NCI-H146 treated with DMSO at 0.1 percent for 48 hours (cell line): Measurements from ENCODE around the gene ZFYVE27.

ENCODE experiments used
- DNase-seq: peaks from one replicate; lab custom pipeline; 2025; ENCODE audit not compliant: unreplicated experiment; lab: John Stamatoyannopoulos, UW

ZFYVE27 gene

GRCh38 chr10:97766996-97767924, 30.3 kb downstream of the ZFYVE27 start:
- DNase-seq = no peak

GRCh38 chr10:97768322-97769315, 31.7 kb downstream of the ZFYVE27 start:
- DNase-seq = no peak

DNA sequence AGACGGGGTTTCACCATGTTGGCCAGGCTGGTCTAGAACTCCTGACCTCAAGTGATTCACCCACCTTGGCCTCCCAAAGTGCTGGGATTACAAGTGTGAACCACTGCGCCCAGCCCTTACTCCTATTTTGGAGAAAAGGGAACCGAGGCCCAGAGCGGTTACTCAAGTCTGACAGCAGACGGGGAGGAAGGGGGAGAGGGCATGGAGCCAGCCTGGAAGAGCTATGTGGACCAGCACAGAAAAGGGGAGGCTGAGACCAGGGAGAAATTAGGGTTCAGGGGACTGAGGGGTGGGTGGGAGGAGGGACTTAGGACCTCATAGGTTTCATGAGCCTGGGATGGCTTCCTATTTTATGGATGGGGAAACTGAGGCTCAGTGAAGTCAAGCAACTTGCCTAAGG, 33.3 kb downstream of the ZFYVE27 start:
- no peak for DNase-seq

DNA sequence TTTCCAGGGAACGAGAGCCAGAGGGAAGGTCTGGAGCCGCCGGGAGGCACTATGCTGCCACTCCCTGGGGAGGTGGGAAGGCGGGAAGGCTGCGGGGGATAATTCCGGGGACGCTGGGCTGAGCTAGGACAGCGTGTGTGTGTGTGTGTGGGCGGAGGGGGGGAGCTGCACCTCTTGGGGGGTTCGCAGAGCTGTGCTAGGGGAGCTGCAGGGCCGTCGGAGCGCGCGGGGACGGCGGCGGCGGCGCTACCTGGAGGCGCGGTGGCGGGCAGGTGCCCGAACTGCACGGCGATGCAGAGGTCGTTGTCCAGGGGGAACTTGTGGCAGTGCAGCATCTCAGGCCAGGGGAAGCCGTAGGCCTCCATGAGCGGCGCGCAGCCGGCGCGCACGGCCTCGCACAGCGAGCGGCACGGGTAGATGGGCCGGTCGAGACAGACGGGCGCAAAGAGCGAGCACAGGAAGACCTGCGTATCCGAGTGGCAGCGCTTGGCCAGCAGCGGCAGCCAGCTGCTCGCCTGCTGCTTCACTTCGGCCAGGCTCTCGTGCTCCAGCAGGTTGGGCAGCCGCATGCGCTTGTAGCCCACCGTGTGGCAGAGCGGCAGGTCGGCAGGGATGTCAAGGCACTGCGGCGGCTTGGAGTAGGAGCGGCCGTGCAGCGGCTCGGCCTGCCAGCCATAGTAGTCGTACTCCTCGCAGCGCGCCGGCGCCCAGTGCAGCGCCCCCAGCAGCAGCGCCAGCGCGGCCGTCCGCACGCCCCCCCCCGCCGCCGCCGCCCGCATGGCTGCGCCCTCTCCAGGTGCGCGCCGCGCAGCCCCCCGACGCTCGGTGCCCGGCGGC, 34.3 kb downstream of the ZFYVE27 start:
- no peak for DNase-seq

GRCh38 chr10:97771913-97772823, 35.2 kb downstream of the ZFYVE27 start, which contains the start of gene SFRP5:
Gene SFRP5 (minus strand): TSS chr10:97771999. CDS start chr10:97771833, 166 bp downstream.
- DNase-seq = peak; percentile 28

DNA sequence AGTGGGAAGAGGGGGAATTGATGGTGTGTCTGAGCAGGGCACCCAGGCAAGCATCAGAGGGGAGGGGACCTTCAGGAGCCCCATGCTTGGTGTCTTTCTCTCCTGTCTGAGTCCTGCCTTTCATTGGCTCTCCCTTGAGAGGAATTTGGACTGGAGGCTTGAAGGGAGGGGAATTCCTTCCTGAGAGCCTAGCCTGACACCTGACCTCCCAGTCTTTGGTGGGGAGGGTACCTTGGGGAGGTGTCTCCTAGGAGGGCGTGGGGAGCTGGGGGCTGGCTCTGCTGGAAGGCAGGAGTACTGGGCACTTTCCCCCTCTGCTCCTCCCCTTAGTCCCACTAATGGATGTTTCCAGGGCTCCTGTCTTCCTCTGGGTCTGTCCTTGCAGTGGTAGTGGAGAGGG, 36.2 kb downstream of the ZFYVE27 start:
- no peak for DNase-seq

DNA sequence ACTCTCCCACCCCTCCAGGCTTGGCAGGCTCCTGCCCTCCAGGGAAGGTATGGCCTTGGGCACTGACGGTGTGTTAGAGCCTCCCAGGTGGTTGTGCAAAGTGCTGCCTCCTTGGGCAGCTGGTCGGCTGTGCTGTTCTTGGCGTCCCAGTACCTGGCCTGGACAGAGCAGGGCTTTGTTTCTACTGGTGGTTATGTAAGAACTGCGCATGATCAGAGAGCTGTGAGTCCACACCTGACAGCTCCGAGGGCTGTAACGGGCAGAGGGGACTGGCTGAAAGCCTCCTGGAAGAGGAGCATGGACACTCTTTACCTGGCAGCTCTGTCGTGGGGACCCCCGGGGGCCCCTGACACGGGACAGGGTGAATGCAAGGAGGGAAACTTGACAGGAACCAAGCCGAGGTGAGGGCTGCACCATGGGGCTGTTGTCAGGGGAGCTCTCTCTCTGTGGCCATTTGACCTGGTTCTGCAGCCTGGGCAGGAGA, 37.9 kb downstream of the ZFYVE27 start:
- DNase-seq = no peak

GRCh38 chr10:97777143-97777542, 40.2 kb downstream of the ZFYVE27 start:
- DNase-seq = no peak

GRCh38 chr10:97778452-97779302, 41.7 kb downstream of the ZFYVE27 start:
- DNase-seq = no peak

GRCh38 chr10:97779492-97779891, 42.6 kb downstream of the ZFYVE27 start:
- DNase-seq = no peak

GRCh38 chr10:97779975-97780374, 43.0 kb downstream of the ZFYVE27 start:
- DNase-seq = no peak

DNA sequence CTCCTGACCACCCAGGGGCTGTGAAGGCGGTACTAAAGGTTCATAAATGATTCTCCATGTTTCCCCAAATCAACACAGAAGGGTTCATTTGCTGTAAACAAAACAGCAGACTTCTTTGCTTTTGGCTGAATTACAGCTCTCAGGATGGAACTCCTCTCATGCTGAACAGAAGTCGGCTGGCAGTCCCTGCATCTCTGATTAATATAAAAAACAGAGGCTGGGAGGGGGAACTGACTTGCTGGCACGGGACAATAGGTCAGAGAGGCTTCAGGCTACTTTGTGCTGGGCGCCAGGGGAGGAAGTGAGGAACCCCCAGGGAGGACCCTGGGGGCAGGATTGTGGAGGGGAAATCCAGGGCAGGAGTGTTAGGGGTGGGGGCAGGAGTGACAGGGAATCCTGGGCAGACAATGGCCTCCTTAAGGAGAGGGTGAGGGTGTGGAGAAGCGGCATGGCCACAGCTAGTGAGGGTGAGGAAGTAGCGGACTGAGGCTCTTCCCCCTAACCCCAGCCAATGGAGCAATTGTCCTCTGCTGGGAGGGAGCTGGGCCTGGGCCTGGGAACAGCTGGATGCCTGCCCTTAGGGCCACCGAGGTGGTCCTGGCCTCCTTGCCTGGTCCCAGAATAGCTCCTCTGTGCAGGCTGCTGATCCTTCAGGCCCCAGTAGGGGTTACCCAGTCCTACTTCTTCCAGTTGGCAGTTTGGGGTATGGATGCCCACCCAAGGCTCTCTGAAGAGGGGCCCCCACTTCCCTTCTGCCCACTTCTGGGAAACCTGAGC, 44.1 kb downstream of the ZFYVE27 start:
- DNase-seq = no peak

GRCh38 chr10:97781618-97782331, 44.8 kb downstream of the ZFYVE27 start:
- DNase-seq = no peak

- DNase-seq = no peak
Observed at GRCh38 chr10:97782455-97783228, 45.7 kb downstream of the ZFYVE27 start.

GRCh38 chr10:97784200-97784810, 47.4 kb downstream of the ZFYVE27 start:
- DNase-seq = no peak

DNA sequence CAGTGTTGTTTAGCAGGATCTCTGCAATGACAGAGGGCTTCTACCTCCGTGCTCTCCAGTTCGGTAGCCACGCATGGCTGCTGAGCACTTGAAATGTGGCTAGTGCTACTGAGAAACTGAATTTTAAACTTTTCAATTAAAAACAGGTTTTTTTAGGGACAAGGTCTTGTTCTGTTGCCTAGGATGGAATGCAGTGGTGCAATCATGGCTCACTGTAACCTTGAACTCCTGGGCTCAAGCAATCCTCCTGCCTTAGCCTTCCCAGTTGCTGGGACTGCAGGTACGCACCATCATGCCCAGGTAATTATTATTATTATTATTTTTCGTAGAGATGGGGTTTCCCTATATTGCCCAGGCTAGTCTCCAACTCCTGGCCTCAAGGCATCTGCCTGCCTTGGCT, 48.3 kb downstream of the ZFYVE27 start:
- DNase-seq = no peak
